GM21723 (cell line): ENCODE results near the gene AMH.
A peak's percentile ranks its signal among the peaks of the same experiment; 100 is the strongest.

Experiments
- ATAC-seq: cut with Tn5 transposase; IDR thresholded peaks from one replicate; pipeline ENCODE4 v1.9.1; 2021; ENCODE audit warnings: mild to moderate bottlenecking, moderate library complexity; ENCODE audit not compliant: unreplicated experiment

AMH gene

GRCh38 chr19:2234996-2235380 is 14.1 kb upstream of the AMH start:
- ATAC-seq, result no peak

GRCh38 chr19:2235381-2236063 is 13.6 kb upstream of the AMH start:
- ATAC-seq, result peak; percentile 16

- ATAC-seq, result no peak
Measured at GRCh38 chr19:2236064-2236313, 13.1 kb upstream of the AMH start.

- peak; percentile 67 for ATAC-seq
Measured at GRCh38 chr19:2236314-2237050, 12.6 kb upstream of the AMH start, which contains the start of the genes PLEKHJ1 and SF3A2. PLEKHJ1 (minus strand) TSS chr19:2236329; CDS start chr19:2236248, 81 bp downstream. SF3A2 (plus strand) TSS chr19:2236824; CDS start chr19:2243419, 6,595 bp downstream.

- ATAC-seq, result no peak
Measured at GRCh38 chr19:2237051-2237868, 11.9 kb upstream of the AMH start.

GRCh38 chr19:2237869-2238153 is 11.3 kb upstream of the AMH start:
- no peak for ATAC-seq

GRCh38 chr19:2239173-2239572 is 9.9 kb upstream of the AMH start:
- ATAC-seq, result no peak

GRCh38 chr19:2239771-2240770 is 9.1 kb upstream of the AMH start:
- ATAC-seq, result no peak

- no peak for ATAC-seq
Measured at GRCh38 chr19:2240881-2241760, 8.0 kb upstream of the AMH start.

- ATAC-seq, result no peak
Measured at GRCh38 chr19:2242092-2242537, 7.0 kb upstream of the AMH start.

- no peak for ATAC-seq
Measured at GRCh38 chr19:2242816-2243215, 6.3 kb upstream of the AMH start.

GRCh38 chr19:2243274-2244124 is 5.6 kb upstream of the AMH start:
- no peak for ATAC-seq

- ATAC-seq, result no peak
Measured at GRCh38 chr19:2244125-2244411, 5.1 kb upstream of the AMH start.

GRCh38 chr19:2244486-2244885 is 4.6 kb upstream of the AMH start:
- ATAC-seq, result no peak

GRCh38 chr19:2245273-2245672 is 3.9 kb upstream of the AMH start:
- ATAC-seq, result no peak

- ATAC-seq, result no peak
Measured at GRCh38 chr19:2246014-2246620, 3.0 kb upstream of the AMH start.

- no peak for ATAC-seq
Measured at GRCh38 chr19:2246801-2247361, 2.2 kb upstream of the AMH start.

- no peak for ATAC-seq
Measured at GRCh38 chr19:2247433-2248101, 1.6 kb upstream of the AMH start.
